IMR-90 (cell line): ENCODE data around the gene PRDM5. TPM values are rescaled to one million over a fixed set of nuclear protein-coding genes. Genes with fewer than 3 reads are reported as not detected.

ENCODE experiments used
- ATAC-seq: fragments of 200-7000 bp; cut with Tn5 transposase; 2 replicates; pipeline ENCODE4 v1.9.1; 2020; ENCODE audit warnings: low read depth, mild to moderate bottlenecking, moderate library complexity
- BruUV-seq: library from RNA; stranded (reverse); fragments of 400-500 nt; replicated peaks from 2 replicates; lab custom pipeline; 2021; lab: Mats Ljungman, UMichigan
- CTCF ChIA-PET: fragments of 300-600 bp; formaldehyde crosslinking; extraction: SDS; loops from one replicate; lab custom pipeline; 2021; ENCODE audit warnings: antibody characterized with exemption; lab: Yijun Ruan, JAX
- POLR2A ChIA-PET: fragments of 300-600 bp; sonication (Branson Sonifier 250); formaldehyde crosslinking; loops from one replicate; lab custom pipeline; 2022; ENCODE audit warnings: antibody characterized with exemption; ENCODE audit not compliant: unreplicated experiment; lab: Charles Lee
- DNase-seq: peaks from one replicate; pipeline ENCODE4 v3.0.0; 2013
- H2AFZ ChIP-seq: replicated peaks from 2 replicates; pipeline ENCODE3; 2013; ENCODE audit warnings: low read length, mild to moderate bottlenecking; ENCODE audit not compliant: poor library complexity
- H2AK5ac ChIP-seq: 2 replicates; pipeline ENCODE4 v1.6.1; 2013; ENCODE audit warnings: low read depth, low read length, inconsistent platforms
- H2AK9ac ChIP-seq: replicated peaks from 2 replicates; pipeline ENCODE3; 2013; ENCODE audit warnings: mild to moderate bottlenecking, low read depth, low read length, moderate library complexity; ENCODE audit not compliant: poor library complexity
- H2BK120ac ChIP-seq: 2 replicates; pipeline ENCODE4 v1.6.1; 2013; ENCODE audit warnings: low read depth, low read length, inconsistent platforms
- H2BK15ac ChIP-seq: 3 replicates; pipeline ENCODE4 v1.6.1; 2013; ENCODE audit warnings: low read depth, low read length, inconsistent platforms
- H2BK20ac ChIP-seq: 2 replicates; pipeline ENCODE4 v1.6.1; 2013; ENCODE audit warnings: low read depth, mild to moderate bottlenecking, inconsistent platforms, low read length, moderate library complexity
- H2BK5ac ChIP-seq: 2 replicates; pipeline ENCODE4 v1.6.1; 2013; ENCODE audit warnings: mild to moderate bottlenecking, low read depth, low read length, inconsistent platforms; ENCODE audit not compliant: poor library complexity, severe bottlenecking
- H3K14ac ChIP-seq: replicated peaks from 2 replicates; pipeline ENCODE4 v1.6.1; 2013; ENCODE audit warnings: low read depth, low read length, inconsistent platforms
- H3K18ac ChIP-seq: 2 replicates; pipeline ENCODE4 v1.6.1; 2013; ENCODE audit warnings: low read depth, low read length, control low read depth
- H3K23ac ChIP-seq: 2 replicates; pipeline ENCODE4 v1.6.1; 2013; ENCODE audit warnings: low read depth, low read length, inconsistent platforms
- H3K27ac ChIP-seq: 2 replicates; pipeline ENCODE4 v1.5.1; 2013; ENCODE audit warnings: mild to moderate bottlenecking, control low read depth, low read length; ENCODE audit not compliant: insufficient read depth
- H3K27me3 ChIP-seq: 2 replicates; pipeline ENCODE4 v1.6.1; 2013; ENCODE audit warnings: low read length; ENCODE audit not compliant: control insufficient read depth, insufficient read depth
- H3K36me3 ChIP-seq: 2 replicates; pipeline ENCODE4 v1.6.1; 2013; ENCODE audit warnings: low read length, mixed read lengths; ENCODE audit not compliant: control insufficient read depth, insufficient read depth
- H3K4ac ChIP-seq: 2 replicates; pipeline ENCODE4 v1.6.1; 2013; ENCODE audit warnings: low read depth, low read length, inconsistent platforms
- H3K4me1 ChIP-seq: 2 replicates; pipeline ENCODE4 v1.6.1; 2013; ENCODE audit warnings: low read length, mixed read lengths; ENCODE audit not compliant: control insufficient read depth, insufficient read depth
- H3K4me2 ChIP-seq: 2 replicates; pipeline ENCODE4 v1.6.1; 2013; ENCODE audit warnings: low read depth, mild to moderate bottlenecking, control low read depth, low read length, moderate library complexity
- H3K4me3 ChIP-seq: 2 replicates; pipeline ENCODE4 v1.5.1; 2013; ENCODE audit warnings: low read depth, mild to moderate bottlenecking, control low read depth, low read length, moderate library complexity; ENCODE audit not compliant: insufficient read depth
- H3K56ac ChIP-seq: 2 replicates; pipeline ENCODE4 v1.6.1; 2013; ENCODE audit warnings: low read length, inconsistent platforms; ENCODE audit not compliant: insufficient read depth; ENCODE audit errors: extremely low read depth
- H3K79me1 ChIP-seq, 2 experiments: 2 replicates each; pipeline ENCODE4 v1.6.1; 2013; ENCODE audit warnings: low read length in 2 of 2, inconsistent platforms in 1 of 2, low read depth in 1 of 2
- H3K9ac ChIP-seq: 2 replicates; pipeline ENCODE4 v1.6.1; 2013; ENCODE audit warnings: low read depth, low read length, control low read depth
- H3K9me1 ChIP-seq: 2 replicates; pipeline ENCODE4 v1.6.1; 2013; ENCODE audit warnings: low read length, inconsistent platforms; ENCODE audit not compliant: insufficient read depth
- H3K9me3 ChIP-seq: 2 replicates; pipeline ENCODE4 v1.6.1; 2013; ENCODE audit warnings: low read length; ENCODE audit not compliant: control insufficient read depth, insufficient read depth
- H4K20me1 ChIP-seq: 2 replicates; pipeline ENCODE4 v1.6.1; 2013; ENCODE audit warnings: low read length, inconsistent platforms; ENCODE audit not compliant: insufficient read depth
- H4K5ac ChIP-seq: 2 replicates; pipeline ENCODE4 v1.6.1; 2013; ENCODE audit warnings: mild to moderate bottlenecking, low read depth, low read length, control low read depth
- H4K8ac ChIP-seq, 2 experiments: 2 replicates each; pipeline ENCODE4 v1.6.1; 2013; ENCODE audit warnings: low read depth in 2 of 2, low read length in 2 of 2, control low read depth in 1 of 2, inconsistent platforms in 1 of 2
- H4K91ac ChIP-seq: 2 replicates; pipeline ENCODE4 v1.6.1; 2013; ENCODE audit warnings: low read depth, low read length, inconsistent platforms; ENCODE audit not compliant: insufficient read depth
- CEBPB ChIP-seq: IDR thresholded peaks from 2 replicates; pipeline ENCODE4 v1.6.1; 2012; ENCODE audit warnings: low read depth, low read length, improper control_type of control experiment
- CHD1 ChIP-seq: IDR thresholded peaks from 2 replicates; pipeline ENCODE4 v1.6.1; 2012; ENCODE audit warnings: low read depth, low read length, improper control_type of control experiment
- FOS ChIP-seq: fragments of 150-350 bp; IDR thresholded peaks from 2 replicates; pipeline ENCODE4 v1.6.1; 2016; ENCODE audit warnings: low read depth, low read length
- MAFK ChIP-seq: IDR thresholded peaks from 2 replicates; pipeline ENCODE4 v1.6.1; 2012; ENCODE audit warnings: low read depth, low read length, improper control_type of control experiment
- RCOR1 ChIP-seq: IDR thresholded peaks from 2 replicates; pipeline ENCODE4 v1.6.1; 2012; ENCODE audit warnings: mild to moderate bottlenecking, low read length, improper control_type of control experiment; ENCODE audit not compliant: insufficient replicate concordance
- WGBS, 2 experiments: methylation state at CpG; one replicate each; pipeline versions ENCODE4 v1.1.5 to v1.1.7; 2013; ENCODE audit warnings: missing lambda C conversion rate in 2 of 2; ENCODE audit not compliant: insufficient read length in 1 of 2; ENCODE audit errors: extremely low coverage in 2 of 2; 5-methylcytosine and 5-hydroxymethylcytosine counted together
- dilution Hi-C: fragments of 300-500 bp; cut with HindIII; formaldehyde crosslinking; loops from one replicate; pipeline ENCODE4 v1.14.3; 2018; ENCODE audit warnings: low sequenced_read_pairs; ENCODE audit not compliant: unreplicated experiment
- in situ Hi-C: fragments of 300-500 bp; cut with MboI; formaldehyde crosslinking; loops from 3 replicates; pipeline ENCODE4 v1.14.3; 2019; ENCODE audit warnings: low sequenced_read_pairs, inconsistent platforms, mixed read lengths
- intact Hi-C: fragments of 100-400 bp; cut with micrococcal nuclease; formaldehyde crosslinking; loops from 2 replicates; pipeline ENCODE4 v1.10.0; 2022
- polyA plus RNA-seq, 3 experiments: library from polyadenylated mRNA; depleted of rRNA; stranded (reverse); fragments of >200 nt; gene quantifications; 2 replicates each; pipeline ENCODE4 v1.2.3, GENCODE V29; 2012; ENCODE audit warnings: low replicate concordance in 1 of 3
- total RNA-seq: library from RNA; depleted of rRNA; stranded (reverse); fragments of >200 nt; gene quantifications from 2 replicates; pipeline ENCODE4 v1.2.3, GENCODE V29; 2012

The PRDM5 gene
- total and polyA plus RNA-seq, 2 of the 4 experiments (the other 2 are of a cell fraction) = 4.1 to 10.8 TPM

DNA sequence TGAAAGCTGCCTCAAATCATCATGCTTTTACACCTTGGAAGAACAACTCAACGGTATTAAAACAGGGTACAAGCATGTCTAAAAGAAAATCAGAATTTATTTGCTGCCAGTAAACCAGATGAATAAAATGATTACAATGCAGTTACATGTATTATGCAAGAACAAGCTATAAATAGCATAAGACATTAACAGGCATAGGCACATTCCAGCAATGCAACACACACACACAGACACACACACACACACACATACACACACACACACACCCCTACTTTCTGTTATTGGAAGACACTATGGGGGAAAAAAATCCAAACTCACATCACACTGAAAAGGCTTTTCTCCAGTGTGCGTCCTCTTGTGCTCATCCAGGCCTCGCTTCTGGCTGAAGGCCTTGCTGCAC lies 212.5 kb downstream of the PRDM5 start:
- H3K4me3 ChIP-seq = no peak overlapping the region
- intact Hi-C loops (no loop called here), in situ Hi-C loops (loop anchor here (25.0 kb wide), 1 partner anchor 377 kb away; no protein-coding TSS in a partner anchor), dilution Hi-C loops (no loop called here)
- BruUV-seq = no TSS peak
- no peak overlapping the region for H3K56ac ChIP-seq
- H3K4ac ChIP-seq = no peak overlapping the region
- no peaks in the 10 kb centered on the region for H3K27me3 ChIP-seq
- no peak overlapping the region for H2BK5ac ChIP-seq
- ATAC-seq (peak; percentile 46), DNase-seq (peak; percentile 70)
- H3K4me2 ChIP-seq = no peak overlapping the region; the same call in 1 of the 2 replicates
- no peak overlapping the region for H2AK9ac ChIP-seq
- no peaks in the 10 kb centered on the region for H3K9me3 ChIP-seq
- no peak overlapping the region for H2AK5ac ChIP-seq
- H2AFZ ChIP-seq = no peak overlapping the region
- H4K8ac ChIP-seq = no peak overlapping the region
- H3K23ac ChIP-seq = no peak overlapping the region
- no peak overlapping the region for H2BK15ac ChIP-seq
- ChIA-PET CTCF (no interaction called here), POLR2A (no interaction called here)
- H3K4me1 ChIP-seq = peaks cover 2% of the 10 kb centered on the region; the same call in 1 of the 2 replicates
- H4K91ac ChIP-seq = no peak overlapping the region
- H3K27ac ChIP-seq = no peak overlapping the region
- TF ChIP-seq RCOR1 (no peak), FOS (no peak), CEBPB (peak; percentile 84), MAFK (peak; percentile 62), CHD1 (no peak)
- no peak overlapping the region for H2BK20ac ChIP-seq
- H3K79me1 ChIP-seq = no peaks in the 10 kb centered on the region
- H3K9me1 ChIP-seq = no peaks in the 10 kb centered on the region
- H3K36me3 ChIP-seq = no peaks in the 10 kb centered on the region
- no peaks in the 10 kb centered on the region for H4K20me1 ChIP-seq
- H3K14ac ChIP-seq = peak overlapping the region; percentile 21; the same call in 1 of the 2 replicates
- no peak overlapping the region for H3K9ac ChIP-seq
- no peak overlapping the region for H3K18ac ChIP-seq
- no peak overlapping the region for H2BK120ac ChIP-seq
- no peak overlapping the region for H4K5ac ChIP-seq
- WGBS, 2 experiments = no CpG with 5 or more reads among the region's 3 CpGs
